ENCODE results near the gene MPG. TPM values are rescaled to one million over a fixed set of nuclear protein-coding genes. Genes with fewer than 3 reads are reported as not detected.

MPG gene
- polyA plus RNA-seq, 1 donor from 2014 or later, result 70.9 TPM

- H3K27ac ChIP-seq (ENCODE audit: low read length), result no peak overlapping the region
- no peak overlapping the region for H3K4me2 ChIP-seq (ENCODE audit: low read length)
- H3K79me2 ChIP-seq (replicated peaks; ENCODE audit: insufficient read depth, low read length), result no peaks in the 10 kb centered on the region
- H3K27me3 ChIP-seq (ENCODE audit: insufficient read depth, low read depth, low read length), result no peaks in the 10 kb centered on the region
- no peak overlapping the region for H3K4me3 ChIP-seq (ENCODE audit: low read length)
- no peak for TF ChIP-seq SMC3 (conservative IDR thresholded peaks at IDR 0.05; ENCODE audit: poor library complexity)
- TF ChIP-seq RAD21 (conservative IDR thresholded peaks at IDR 0.05), result no peak
- H3K9me2 ChIP-seq (ENCODE audit: insufficient read depth, low read length), result no peaks in the 10 kb centered on the region
- no peak overlapping the region for H3K9ac ChIP-seq (ENCODE audit: low read length)
- H4K20me1 ChIP-seq (ENCODE audit: insufficient read depth), result no peaks in the 10 kb centered on the region
- no peaks in the 10 kb centered on the region for H3K9me3 ChIP-seq (ENCODE audit: low read length)
- H3F3A ChIP-seq (ENCODE audit: insufficient read depth, low read length, poor library complexity, severe bottlenecking), result no peaks in the 10 kb centered on the region
- H3K36me3 ChIP-seq (ENCODE audit: insufficient read depth, low read length), result no peaks in the 10 kb centered on the region
- no peak overlapping the region for H2AFZ ChIP-seq (ENCODE audit: low read depth, low read length)
Observed at GRCh38 chr16:102060-102855, 24.2 kb downstream of the MPG start.

GRCh38 chr16:104355-104754 is 26.3 kb downstream of the MPG start:
- Histone ChIP-seq H3K9ac (ENCODE audit: low read length) (no peak overlapping the region), H3F3A (ENCODE audit: insufficient read depth, low read length, poor library complexity, severe bottlenecking) (no peaks in the 10 kb centered on the region), H3K4me3 (ENCODE audit: low read length) (no peak overlapping the region), H3K4me2 (ENCODE audit: low read length) (no peak overlapping the region), H2AFZ (ENCODE audit: low read depth, low read length) (no peak overlapping the region), H3K9me2 (ENCODE audit: insufficient read depth, low read length) (no peaks in the 10 kb centered on the region), H3K27me3 (ENCODE audit: insufficient read depth, low read depth, low read length) (no peaks in the 10 kb centered on the region), H3K27ac (ENCODE audit: low read length) (no peak overlapping the region), H3K9me3 (ENCODE audit: low read length) (no peaks in the 10 kb centered on the region), H4K20me1 (ENCODE audit: insufficient read depth) (no peaks in the 10 kb centered on the region), H3K36me3 (ENCODE audit: insufficient read depth, low read length) (no peaks in the 10 kb centered on the region), H3K79me2 (replicated peaks; ENCODE audit: insufficient read depth, low read length) (no peaks in the 10 kb centered on the region)
- TF ChIP-seq EP300 (conservative IDR thresholded peaks at IDR 0.05; ENCODE audit: poor library complexity, severe bottlenecking) (no peak), REST (IDR thresholded peaks at IDR 0.05; ENCODE audit: borderline replicate concordance) (no peak), POLR2AphosphoS5 (IDR thresholded peaks at IDR 0.05) (no peak), CTCF (IDR thresholded peaks at IDR 0.05; ENCODE audit: poor library complexity, severe bottlenecking) (no peak), TAF1 (IDR thresholded peaks at IDR 0.05; ENCODE audit: low read depth) (no peak), RAD21 (conservative IDR thresholded peaks at IDR 0.05) (no peak), SMC3 (conservative IDR thresholded peaks at IDR 0.05; ENCODE audit: poor library complexity) (no peak), EZH2 (IDR thresholded peaks at IDR 0.05; ENCODE audit: borderline replicate concordance, insufficient read depth, low read length, poor library complexity, severe bottlenecking) (no peak), MXI1 (conservative IDR thresholded peaks at IDR 0.05; ENCODE audit: poor library complexity, severe bottlenecking) (no peak)

Data from neural cell (in vitro differentiated cells).